Measurements from ENCODE around the gene FILIP1L.

The FILIP1L gene

DNA sequence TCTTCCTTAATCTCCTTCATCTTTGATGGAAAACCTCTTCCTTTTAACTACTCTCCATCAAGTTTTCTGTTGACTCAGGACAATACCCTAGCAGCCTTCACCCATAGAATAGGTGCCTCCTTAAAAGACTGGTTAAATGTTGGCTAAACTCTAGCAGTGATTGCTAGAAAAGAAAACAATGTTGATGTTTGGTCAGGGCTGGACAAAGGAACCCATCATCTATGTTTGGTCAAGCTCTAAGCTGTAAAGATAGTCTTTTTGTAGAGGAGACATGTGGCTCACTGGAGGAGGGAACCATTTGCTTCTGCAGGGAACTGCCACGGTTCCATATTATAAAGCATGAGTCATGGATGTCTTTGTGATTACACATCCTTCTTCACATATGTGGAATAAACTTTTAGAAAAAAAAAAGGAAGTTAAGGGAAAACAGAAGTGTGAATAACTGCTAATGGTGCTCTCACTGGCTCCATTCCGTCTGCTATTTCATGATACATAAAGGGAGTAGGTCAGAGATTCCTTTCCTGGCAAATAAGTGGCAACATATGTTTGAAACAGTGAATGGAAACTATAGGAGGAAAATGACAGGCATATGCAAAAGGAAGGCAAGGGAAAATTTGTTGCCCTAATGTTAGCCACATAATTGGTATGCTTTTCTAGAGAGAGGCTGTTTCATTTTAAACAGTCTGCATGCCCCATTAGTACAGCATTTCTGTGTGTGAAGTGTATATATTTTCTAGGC is 218.4 kb downstream of the FILIP1L start:
- DNase-seq (ENCODE audit: low read depth, low spot score), result no peak

DNA sequence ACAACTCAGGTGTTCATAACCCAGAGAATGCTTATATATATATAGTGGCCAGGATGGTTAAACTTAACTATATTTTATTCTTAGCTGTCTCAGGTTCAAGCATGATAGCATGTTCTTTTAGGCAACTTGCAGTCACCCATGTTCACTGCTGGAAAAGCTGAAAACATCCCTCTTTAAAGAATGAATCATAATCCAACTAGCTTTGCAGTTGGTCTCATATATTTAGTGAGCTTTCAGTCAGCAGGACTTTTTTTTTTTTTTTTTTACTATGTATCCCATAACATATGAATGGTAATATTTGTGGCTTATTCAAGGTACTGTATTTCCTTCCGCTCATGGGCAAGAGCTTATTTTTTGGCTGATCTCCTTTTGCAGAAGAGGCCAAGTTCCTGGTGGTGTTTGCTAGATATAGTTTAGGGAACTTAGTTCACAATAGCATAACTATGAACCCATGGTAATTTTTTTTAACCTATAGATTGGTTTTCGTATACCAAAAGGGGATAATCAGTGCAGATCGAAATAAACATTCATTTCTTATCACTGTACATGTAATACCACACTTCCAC is 219.1 kb downstream of the FILIP1L start:
- DNase-seq (ENCODE audit: low read depth, low spot score), result no peak

DNA sequence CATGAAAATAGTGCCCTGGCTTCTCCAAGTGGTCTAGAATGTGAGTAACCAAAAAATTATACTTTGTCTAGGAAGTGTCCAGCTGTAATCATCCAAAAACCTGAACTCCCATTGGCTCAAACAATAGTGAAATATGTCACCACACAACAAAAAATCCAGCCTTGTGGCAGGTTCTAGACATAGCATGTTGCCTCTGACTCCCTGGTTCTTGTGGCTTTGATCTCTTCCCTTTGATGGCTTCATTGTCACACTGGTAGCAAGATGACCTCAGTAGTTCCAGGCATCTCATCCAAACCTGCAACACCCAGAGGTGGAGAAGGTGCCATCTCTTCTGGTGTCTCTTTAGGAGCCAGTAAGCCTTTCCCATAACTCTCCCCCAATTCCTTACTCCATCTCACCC is 222.0 kb downstream of the FILIP1L start:
- no peak for DNase-seq (ENCODE audit: low read depth, low spot score)

DNA sequence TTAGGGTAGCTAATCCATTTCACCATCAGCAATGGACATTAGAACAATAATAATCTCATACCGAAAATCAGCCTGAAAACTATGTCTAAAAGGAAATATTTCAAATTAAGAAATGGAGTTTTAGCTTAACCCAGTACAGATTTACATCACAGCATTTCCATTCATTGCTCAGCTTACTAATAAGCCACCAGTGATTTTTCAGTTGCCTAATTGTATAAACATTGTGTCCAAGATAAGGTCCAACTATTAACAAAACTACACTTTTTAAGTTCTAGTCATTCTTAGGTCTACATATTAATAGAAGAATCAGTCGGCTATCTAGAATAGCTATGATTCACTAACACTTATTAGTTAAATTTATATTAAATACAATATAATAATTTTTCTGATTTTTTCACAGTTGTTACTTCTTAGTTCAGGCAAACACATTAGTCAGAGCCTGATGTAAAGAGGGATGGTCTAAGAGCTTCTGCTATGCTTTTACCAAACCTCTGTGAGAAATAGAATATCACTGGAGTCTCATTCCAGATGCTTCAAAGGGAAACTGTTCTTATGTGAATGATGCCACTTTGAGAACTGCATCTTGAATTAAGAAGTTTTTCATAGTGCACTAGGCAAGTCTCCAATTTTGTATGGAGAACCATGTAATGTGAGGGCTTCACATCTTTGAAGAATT is 222.6 kb downstream of the FILIP1L start:
- no peak for DNase-seq (ENCODE audit: low read depth, low spot score)

DNA sequence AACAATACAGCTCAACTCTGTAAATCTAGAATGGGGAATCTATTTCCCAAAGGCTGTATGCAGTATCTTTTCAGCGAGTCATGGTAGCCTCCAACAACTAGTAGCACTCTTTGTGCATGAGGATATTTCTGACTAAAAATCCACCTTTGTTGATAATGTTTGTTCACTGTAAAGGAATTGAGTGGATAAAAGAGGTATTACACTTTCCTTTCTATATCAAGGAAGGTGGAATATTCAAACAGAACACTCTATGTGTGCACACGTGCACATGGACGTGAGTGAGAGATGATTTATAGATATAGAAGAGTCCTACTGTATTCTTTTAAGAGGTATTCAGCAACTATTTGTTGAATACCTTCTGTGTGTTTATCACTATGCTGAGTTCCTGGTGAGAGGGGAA is 228.4 kb downstream of the FILIP1L start:
- no peak for DNase-seq (ENCODE audit: low read depth, low spot score)

DNA sequence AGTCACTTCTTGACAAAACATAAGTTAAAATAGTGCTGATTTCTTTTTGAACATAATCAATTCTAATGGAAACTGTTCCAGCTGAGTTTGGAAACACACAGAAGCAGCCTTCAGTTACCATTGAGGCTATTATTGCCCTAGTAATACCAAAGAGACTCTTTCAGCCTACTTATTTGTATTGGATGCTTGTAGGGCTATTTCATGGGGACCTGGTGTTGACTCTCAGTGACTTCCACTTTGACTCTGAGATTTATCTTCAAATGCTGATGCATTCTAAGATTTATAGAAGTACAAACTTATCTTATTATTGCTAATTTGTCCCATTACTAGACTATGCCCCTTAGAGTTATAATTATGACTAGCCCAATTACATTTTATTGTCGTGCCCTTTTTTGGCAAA is 229.2 kb downstream of the FILIP1L start:
- DNase-seq (ENCODE audit: low read depth, low spot score), result no peak

DNA sequence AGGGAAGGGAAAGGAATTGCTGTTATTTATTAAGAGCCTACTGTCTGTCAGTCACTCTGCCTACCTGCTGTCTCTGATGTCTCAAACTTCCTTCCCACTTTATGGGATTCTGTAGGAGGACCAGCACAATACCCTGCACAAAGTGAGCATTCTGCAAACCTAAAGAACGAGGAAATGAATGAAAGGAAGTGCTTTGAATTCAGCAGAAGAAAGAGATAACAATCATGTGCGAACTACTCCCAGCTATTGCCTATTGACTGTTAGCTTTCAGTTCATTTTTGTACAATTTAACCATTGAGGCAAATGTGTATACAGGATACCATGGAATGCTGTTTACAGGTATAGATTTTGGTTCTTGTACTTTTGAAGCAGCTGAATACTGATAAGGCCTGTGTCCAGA is 229.8 kb downstream of the FILIP1L start:
- DNase-seq (ENCODE audit: low read depth, low spot score), result no peak

DNA sequence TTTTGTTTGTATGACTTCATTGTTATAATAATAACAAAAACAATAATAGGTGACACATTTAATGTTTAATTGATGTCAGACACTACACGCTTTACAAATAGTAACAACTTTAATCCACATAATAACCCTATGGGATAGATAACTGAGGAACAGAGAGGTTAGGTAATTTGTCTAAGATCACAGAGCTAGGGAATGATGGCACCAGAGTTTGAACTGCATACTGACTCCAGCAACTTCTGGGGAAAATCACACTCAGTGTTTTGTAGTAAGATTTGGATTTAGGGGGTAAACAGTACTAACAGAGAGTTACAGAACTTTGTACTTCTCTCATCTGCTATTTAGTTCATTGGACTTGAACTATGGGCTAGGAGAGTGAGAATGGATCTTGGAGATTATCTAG is 230.6 kb downstream of the FILIP1L start:
- DNase-seq (ENCODE audit: low read depth, low spot score), result no peak

DNA sequence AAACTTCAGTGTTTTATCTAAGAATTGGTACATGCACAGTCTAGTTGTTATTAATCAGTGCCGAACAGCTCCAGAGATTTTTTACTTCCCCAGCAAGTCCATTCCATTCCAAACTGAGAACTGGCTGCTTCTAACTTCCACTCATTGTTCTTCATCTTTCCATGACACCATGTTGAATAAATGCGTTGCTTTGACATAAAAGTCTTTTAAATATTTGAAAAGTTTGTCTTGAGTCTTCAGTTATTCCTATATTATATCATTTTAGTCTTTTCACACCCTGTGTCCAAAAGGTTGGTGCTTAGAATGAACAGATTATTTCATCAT is 231.2 kb downstream of the FILIP1L start:
- no peak for DNase-seq (ENCODE audit: low read depth, low spot score)

DNA sequence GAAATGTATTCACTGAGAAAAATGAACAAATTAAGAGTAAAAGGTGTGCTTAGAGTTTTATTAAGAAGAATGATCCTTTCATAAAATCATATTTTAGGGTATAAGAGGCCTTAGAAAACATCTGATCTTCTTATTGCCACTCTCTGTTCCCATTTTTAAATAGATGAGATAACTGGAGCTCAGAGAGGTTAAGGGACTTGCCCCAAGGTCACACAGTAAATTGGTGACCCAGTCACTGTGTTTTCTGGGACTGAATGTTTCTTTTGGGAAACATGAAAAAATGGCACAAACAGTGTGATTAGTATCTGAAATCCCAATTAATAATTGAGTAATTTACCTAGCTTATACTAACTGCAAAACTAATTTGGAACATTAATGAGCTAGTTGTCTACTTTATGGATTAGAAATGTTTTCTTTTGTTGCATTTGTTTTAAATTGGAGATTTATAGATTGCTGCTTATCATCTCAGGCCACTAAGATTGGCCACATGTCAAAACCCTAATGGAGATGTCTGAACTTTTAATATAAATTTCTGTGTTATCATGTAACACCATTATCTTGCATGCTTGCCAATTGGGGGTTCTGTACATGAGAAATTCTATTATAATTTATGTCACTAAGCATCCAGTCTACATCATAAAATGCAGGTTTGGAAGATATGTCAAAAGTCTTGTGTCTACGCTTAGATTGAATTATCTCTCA is 231.7 kb downstream of the FILIP1L start:
- DNase-seq (ENCODE audit: low read depth, low spot score), result no peak

DNA sequence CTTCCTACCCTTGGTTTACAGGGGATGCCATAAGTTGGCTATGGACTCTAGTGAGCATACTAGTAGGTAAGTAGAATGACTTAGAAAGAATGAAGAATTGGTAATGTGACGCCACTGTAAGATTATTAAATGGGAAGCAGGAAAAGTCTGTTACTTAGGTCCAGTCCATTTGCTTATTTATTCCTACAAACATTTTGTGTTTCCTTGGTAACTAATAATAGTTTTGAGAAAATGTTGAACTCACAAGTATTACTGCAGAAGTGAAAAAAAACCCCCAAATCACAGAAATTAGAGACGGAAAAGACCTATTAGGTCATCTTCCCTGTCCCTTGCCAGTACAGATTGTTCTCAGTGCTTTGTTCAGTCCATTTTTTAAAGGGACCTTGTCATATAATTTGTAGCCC is 233.2 kb downstream of the FILIP1L start:
- DNase-seq (ENCODE audit: low read depth, low spot score), result no peak

DNA sequence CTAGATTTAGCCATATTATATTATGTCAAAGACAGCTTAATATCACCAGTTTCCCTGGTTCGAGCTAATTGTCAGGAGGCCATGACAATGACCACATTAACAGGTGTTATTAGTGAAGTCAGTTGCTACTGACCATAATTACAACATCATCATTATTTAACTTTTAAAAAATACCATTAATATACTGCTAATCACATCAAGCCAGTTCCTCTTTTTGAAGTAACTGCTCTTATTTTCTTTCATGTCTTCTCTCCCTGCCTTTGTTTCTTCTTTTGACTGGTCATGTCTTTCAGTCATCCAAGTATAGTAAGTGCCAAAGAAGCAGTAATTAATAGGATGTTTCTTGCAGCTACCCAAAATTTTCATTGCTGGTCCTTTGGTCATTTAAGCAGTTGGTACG is 235.0 kb downstream of the FILIP1L start:
- no peak for DNase-seq (ENCODE audit: low read depth, low spot score)

DNA sequence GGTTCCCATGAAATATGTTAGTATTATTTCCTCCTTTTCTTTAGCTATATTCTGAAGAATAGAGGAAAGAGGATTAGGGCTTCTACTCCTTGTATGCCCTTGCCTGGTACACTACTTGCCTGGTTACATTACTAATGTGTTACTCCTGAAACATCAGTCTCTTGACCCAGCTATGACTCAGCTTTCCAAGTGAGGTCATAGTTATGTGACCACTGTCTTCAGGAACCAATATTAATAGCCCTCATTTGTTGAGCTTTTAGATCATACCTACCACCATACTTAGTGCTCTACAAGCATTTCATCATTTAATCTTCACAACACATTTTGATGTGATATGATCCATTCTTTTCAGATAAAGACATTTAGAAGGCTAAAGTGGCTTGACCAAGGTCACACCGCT is 236.3 kb downstream of the FILIP1L start:
- no peak for DNase-seq (ENCODE audit: low read depth, low spot score)

DNA sequence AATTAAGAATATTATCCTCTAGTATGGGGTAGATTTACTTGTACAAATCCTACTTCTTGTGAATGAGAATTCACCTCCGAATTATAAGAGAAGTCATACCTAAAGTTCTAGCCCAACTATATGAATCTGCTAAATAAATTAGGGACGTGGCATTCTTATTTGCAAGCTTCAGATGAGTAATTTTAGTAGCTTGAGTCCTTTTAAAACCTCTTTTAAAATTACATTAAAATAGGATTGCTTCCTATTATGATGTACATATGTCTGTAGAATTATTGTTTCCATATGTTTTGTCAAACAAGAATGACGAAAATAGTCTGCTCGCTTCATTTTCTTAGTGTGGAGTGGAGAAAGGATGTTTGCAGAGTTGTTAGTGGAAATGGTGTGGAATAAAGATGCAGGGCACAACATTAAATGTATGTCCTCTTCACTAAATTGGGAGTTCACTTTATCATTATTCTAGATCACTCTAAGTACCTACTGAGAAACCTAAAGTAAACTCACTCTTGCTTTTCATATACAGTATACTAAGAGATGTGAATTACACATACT is 237.2 kb downstream of the FILIP1L start:
- DNase-seq (ENCODE audit: low read depth, low spot score), result no peak

DNA sequence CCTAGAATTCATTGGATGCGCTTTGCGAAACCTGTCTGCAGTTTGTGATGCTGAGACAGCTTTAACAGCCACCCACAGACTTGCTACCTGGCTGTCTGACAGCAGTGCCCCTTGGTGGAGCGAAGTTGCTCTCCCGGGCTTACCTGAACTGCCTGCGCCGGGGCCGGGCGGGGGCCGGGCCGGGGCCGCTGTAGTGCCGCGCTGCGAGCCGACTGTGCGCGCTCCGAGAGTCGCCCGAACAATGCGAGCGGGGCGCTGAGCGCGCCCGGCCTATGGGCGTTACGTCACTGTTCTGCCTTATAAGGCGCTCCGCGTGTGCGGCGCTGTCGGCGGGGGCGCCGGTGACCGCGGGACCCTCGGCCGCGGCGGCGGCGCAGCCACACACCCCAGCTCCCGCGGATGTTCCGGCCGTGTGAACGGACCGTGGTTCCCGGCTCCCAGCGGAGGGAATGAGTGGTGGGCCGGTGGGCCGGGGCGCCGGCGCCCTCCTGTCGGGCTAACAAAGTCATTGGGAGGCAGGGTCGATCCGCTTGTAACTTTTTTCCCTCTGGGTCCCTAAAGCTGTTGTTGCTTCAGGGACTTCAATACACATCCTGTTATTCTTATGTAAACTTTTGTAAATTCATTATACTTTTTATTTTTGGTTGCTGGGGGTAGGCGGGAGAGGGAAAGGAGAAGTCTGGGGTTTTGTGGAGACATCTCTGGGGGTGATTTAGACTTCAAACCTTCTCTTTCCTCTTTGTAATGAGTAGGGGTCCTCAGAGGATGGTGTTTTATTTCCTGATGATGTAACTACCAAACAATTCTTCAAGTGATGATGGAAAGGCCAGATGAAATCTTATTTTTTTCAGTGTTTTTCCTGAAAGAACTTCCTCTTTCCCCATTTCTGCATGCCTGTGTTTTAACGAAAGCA is 238.1 kb downstream of the FILIP1L start:
- peak; percentile 17 for DNase-seq (ENCODE audit: low read depth, low spot score)

DNA sequence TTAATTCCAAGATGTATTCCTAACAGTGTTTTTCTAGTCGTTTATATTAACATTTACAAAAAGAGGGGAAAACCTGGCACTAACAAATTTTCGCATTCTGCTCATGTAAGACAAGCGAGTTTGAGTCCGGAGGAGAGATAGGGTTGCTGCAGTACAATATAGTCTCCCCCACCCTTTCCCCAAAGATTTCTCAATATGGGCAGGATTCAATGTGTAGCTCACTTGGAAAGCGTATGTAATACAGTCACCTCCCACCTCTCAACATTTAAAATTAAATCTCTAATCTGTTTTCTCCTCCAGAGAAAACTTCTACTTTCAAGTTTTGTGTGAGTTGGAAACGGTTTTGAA is 238.7 kb downstream of the FILIP1L start:
- no peak for DNase-seq (ENCODE audit: low read depth, low spot score)

DNA sequence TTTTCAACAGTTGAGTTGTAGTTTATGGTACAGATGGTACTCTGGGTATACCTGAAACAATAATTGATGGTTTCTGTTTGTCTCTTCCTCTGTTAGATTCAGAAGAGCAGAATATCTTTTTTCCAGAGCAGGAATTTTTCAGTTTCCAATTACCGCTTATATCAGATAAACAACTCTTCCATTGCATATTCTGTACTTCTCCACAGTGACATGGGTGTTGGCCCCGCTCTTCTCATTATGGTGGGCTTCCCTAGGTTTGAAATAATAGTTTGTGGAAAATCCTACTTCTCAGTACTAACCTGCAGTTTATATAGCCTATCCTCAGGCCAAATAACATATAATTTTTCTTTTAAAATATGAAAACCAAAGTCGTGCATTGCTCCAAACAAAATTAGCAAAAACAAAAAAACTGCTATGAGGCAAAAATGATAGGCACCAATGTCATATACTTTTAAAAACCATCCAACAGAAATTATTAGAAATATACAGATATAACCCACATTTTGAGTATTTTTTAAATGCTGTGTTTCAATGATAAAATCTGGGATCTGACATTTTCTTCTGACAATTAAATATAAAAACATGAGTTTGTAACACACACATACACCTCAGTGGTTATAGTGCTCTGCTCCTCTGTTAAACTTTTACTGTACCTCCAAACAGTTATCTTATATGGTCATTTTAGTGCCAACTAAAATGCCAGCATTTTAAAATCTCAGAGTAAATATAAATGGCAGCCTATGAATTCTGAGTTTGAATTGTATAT is 239.9 kb downstream of the FILIP1L start:
- DNase-seq (ENCODE audit: low read depth, low spot score), result no peak

DNA sequence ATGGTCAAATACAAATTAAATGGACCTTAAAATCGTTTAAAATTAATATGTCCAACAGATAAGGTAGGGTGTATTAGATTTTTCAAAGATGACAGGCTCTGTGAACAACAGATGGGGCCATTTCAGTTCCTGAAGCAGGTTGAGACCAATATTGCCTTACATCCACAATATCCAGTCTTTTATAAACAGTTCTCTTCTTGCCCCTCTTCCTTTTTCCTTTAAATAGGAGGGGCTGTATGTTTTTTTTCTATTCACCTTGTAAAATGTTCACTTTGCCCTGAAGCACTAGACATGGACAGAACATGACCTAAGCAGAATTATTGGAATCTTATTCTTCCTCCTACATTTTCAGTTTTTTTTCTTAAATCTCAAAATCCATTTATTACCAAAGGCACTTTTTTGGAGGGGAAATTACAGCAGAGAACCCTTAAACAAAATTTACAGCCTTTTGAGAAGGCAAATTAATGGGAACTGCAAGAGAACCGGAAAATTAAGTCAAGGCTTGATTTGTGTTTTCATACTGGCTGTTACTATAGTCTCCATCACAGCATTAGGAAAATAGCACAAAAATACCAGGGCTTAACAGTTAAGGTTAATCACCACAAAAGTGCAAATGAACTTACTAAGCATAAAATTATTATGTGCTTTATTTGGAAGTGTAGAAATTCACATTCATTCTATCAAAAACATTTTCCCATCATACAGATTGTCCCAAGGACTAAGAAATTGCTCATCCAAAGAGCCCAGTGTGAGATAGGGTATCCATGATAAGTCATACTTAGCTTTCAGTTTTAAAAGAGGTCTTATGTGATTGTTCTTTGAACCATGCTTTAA is 240.8 kb downstream of the FILIP1L start:
- no peak for DNase-seq (ENCODE audit: low read depth, low spot score)

DNA sequence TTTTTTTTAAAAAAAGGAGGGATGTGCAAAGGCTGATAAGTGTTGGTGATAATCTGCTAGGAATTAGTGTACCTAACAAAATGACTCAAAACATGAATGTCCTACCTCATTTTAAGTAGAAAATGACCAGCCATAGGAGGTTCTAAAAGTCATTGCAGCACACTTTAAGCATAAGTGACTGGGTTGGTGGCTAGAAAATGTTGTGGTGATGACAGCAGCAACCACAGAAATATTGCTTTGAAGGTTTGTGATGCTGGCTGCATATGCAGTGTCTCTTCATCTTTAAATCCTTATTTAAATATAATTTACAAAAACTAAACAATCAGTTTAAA is 241.4 kb downstream of the FILIP1L start:
- no peak for DNase-seq (ENCODE audit: low read depth, low spot score)
